Natural killer cell (primary cell): ENCODE data around the gene CRTAC1. TPM values are rescaled to one million over a fixed set of nuclear protein-coding genes. Genes with fewer than 3 reads are reported as not detected.

Source experiments
- ATAC-seq, 3 donors: fragments of 150-1000 bp in 2 of 3; fragments of 200-7000 bp in 1 of 3; cut with Tn5 transposase; 1 replicate in 1 of 3; 2 replicates in 2 of 3; pipeline ENCODE4 v1.10.0; 2021; ENCODE audit warnings: mild to moderate bottlenecking in 2 of 3, moderate library complexity in 2 of 3
- DNase-seq, 2 donors: peaks; one replicate each; pipeline versions ENCODE4 v3.0.0 to v3.0.0-alpha.2; 2013 to 2021; ENCODE audit warnings: mixed read lengths in 1 of 2
- H3K27ac ChIP-seq: one replicate; pipeline ENCODE4 v1.5.1; 2013; ENCODE audit warnings: mild to moderate bottlenecking, low read length
- H3K27me3 ChIP-seq: one replicate; pipeline ENCODE4 v1.6.1; 2013; ENCODE audit warnings: low read length; ENCODE audit not compliant: control insufficient read depth, insufficient read depth
- H3K36me3 ChIP-seq: one replicate; pipeline ENCODE4 v1.6.1; 2013; ENCODE audit warnings: low read length; ENCODE audit not compliant: control insufficient read depth, insufficient read depth
- H3K4me1 ChIP-seq: one replicate; pipeline ENCODE4 v1.6.1; 2013; ENCODE audit warnings: low read length; ENCODE audit not compliant: control insufficient read depth, insufficient read depth
- H3K4me3 ChIP-seq: one replicate; pipeline ENCODE4 v1.5.1; 2013; ENCODE audit warnings: low read length
- H3K9me3 ChIP-seq: one replicate; pipeline ENCODE4 v1.6.1; 2013; ENCODE audit warnings: low read length; ENCODE audit not compliant: control insufficient read depth, insufficient read depth
- H3K27ac Mint-ChIP-seq, 2 donors: one replicate each; pipeline ENCODE4 v1.8.0; 2022; ENCODE audit warnings: mild to moderate bottlenecking in 2 of 2, mixed read lengths in 2 of 2, moderate library complexity in 1 of 2
- H3K27me3 Mint-ChIP-seq, 2 donors: one replicate each; pipeline ENCODE4 v1.8.0; 2022; ENCODE audit warnings: low read depth in 2 of 2, mixed read lengths in 2 of 2
- H3K36me3 Mint-ChIP-seq: one replicate; pipeline ENCODE4 v1.8.0; 2022; ENCODE audit warnings: mixed read lengths
- H3K4me1 Mint-ChIP-seq, 2 donors: one replicate each; pipeline ENCODE4 v1.8.0; 2022; ENCODE audit warnings: mixed read lengths in 2 of 2
- H3K4me3 Mint-ChIP-seq: one replicate; pipeline ENCODE4 v1.8.0; 2022; ENCODE audit warnings: mild to moderate bottlenecking, moderate library complexity, mixed read lengths
- H3K9me3 Mint-ChIP-seq, 2 donors: one replicate each; pipeline ENCODE4 v1.8.0; 2022; ENCODE audit warnings: mixed read lengths in 2 of 2
- WGBS: methylation state at CpG from one replicate; pipeline ENCODE4 v1.1.7; 2013; ENCODE audit warnings: missing lambda C conversion rate; ENCODE audit not compliant: insufficient coverage; 5-methylcytosine and 5-hydroxymethylcytosine counted together
- intact Hi-C: fragments of 100-400 bp; cut with micrococcal nuclease; formaldehyde crosslinking; loops from one replicate; pipeline ENCODE4 v1.14.2; 2022
- total RNA-seq, 4 donors: library from RNA; stranded (reverse); fragments of 120-200 nt in 1 of 4; gene quantifications; one replicate each; pipeline versions ENCODE4 v1.2.3 to v1.2.4, GENCODE V29; 2013 to 2022
- TF ChIP-seq, protein P1 (sequence below): fragments of 200-600 bp; IDR thresholded peaks from one replicate; pipeline ENCODE4 v1.8.0; 2022; ENCODE audit warnings: antibody characterized with exemption

The CRTAC1 gene
- total RNA-seq, 3 donors from 2014 or later (not counting 1 experiment from before 2014, with no cell fraction given): not detected

- DNase-seq (no peak), ATAC-seq (no peak)
- Mint-ChIP-seq H3K4me3 (no peak overlapping the region), H3K36me3 (no peaks in the 10 kb centered on the region), H3K27ac (no peak overlapping the region), H3K4me1 (no peaks in the 10 kb centered on the region), H3K9me3 (no peaks in the 10 kb centered on the region), H3K27me3 (peaks cover 51 to 67% of the 10 kb centered on the region in 2 donors)
- Histone ChIP-seq H3K9me3 (no peaks in the 10 kb centered on the region), H3K4me1 (no peaks in the 10 kb centered on the region), H3K27me3 (peaks cover 18% of the 10 kb centered on the region), H3K4me3 (no peak overlapping the region), H3K36me3 (no peaks in the 10 kb centered on the region), H3K27ac (no peak overlapping the region)
- intact Hi-C loops: loop anchor here (2.0 to 5.0 kb wide), 2 partner anchors 125 to 338 kb away; no protein-coding TSS in a partner anchor
- TF ChIP-seq, protein P1, sequence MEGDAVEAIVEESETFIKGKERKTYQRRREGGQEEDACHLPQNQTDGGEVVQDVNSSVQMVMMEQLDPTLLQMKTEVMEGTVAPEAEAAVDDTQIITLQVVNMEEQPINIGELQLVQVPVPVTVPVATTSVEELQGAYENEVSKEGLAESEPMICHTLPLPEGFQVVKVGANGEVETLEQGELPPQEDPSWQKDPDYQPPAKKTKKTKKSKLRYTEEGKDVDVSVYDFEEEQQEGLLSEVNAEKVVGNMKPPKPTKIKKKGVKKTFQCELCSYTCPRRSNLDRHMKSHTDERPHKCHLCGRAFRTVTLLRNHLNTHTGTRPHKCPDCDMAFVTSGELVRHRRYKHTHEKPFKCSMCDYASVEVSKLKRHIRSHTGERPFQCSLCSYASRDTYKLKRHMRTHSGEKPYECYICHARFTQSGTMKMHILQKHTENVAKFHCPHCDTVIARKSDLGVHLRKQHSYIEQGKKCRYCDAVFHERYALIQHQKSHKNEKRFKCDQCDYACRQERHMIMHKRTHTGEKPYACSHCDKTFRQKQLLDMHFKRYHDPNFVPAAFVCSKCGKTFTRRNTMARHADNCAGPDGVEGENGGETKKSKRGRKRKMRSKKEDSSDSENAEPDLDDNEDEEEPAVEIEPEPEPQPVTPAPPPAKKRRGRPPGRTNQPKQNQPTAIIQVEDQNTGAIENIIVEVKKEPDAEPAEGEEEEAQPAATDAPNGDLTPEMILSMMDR: no peak
- 72% methylated on average over 9 of the region's 10 CpGs for WGBS
These were observed 9.4 kb upstream of the CRTAC1 start for GRCh38 chr10:98039690-98040381.

DNA sequence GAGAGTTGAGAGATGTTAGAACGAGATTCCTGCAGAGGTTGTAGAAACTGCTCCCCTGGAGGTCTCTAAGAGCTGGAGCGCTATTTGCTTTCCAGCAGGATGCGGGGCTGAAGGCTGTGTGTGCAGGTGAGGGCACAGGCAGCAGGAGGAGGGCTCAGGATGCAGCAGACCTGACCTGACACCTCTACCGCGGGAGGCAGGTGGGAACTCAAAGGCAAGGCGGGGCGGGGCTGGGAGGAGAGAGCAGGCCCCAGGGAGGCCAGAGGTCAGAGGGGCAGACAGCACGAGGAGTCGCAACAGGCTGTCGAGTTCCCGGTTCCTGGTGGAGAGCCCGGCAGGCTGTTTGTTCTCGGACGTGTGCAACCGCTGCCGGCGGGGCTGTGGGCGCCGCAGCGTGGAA lies 7.9 kb upstream of the CRTAC1 start:
- Histone ChIP-seq H3K4me1 (no peaks in the 10 kb centered on the region), H3K36me3 (no peaks in the 10 kb centered on the region), H3K9me3 (no peaks in the 10 kb centered on the region), H3K27me3 (peaks cover 22% of the 10 kb centered on the region), H3K4me3 (no peak overlapping the region), H3K27ac (no peak overlapping the region)
- no peak overlapping the region for H3K4me3 Mint-ChIP-seq
- peaks cover 57 to 70% of the 10 kb centered on the region in 2 donors for H3K27me3 Mint-ChIP-seq
- ATAC-seq: no peak
- DNase-seq: no peak
- WGBS: 8% methylated on average over 20 of the region's 20 CpGs
- TF ChIP-seq, protein P1: no peak
- intact Hi-C loops: no loop called here
- H3K27ac Mint-ChIP-seq: no peak overlapping the region
- no peaks in the 10 kb centered on the region for H3K4me1 Mint-ChIP-seq
- H3K36me3 Mint-ChIP-seq: no peaks in the 10 kb centered on the region
- no peaks in the 10 kb centered on the region for H3K9me3 Mint-ChIP-seq

GRCh38 chr10:98035599-98035998 lies 5.2 kb upstream of the CRTAC1 start:
- no peak overlapping the region for H3K27ac ChIP-seq
- intact Hi-C loops: no loop called here
- H3K27ac Mint-ChIP-seq: no peak overlapping the region
- no peaks in the 10 kb centered on the region for H3K9me3 ChIP-seq
- 59% methylated on average over 1 of the region's 1 CpG for WGBS
- H3K4me1 Mint-ChIP-seq: no peaks in the 10 kb centered on the region
- DNase-seq (no peak), ATAC-seq (no peak)
- no peaks in the 10 kb centered on the region for H3K9me3 Mint-ChIP-seq
- no peaks in the 10 kb centered on the region for H3K36me3 Mint-ChIP-seq
- H3K4me1 ChIP-seq: no peaks in the 10 kb centered on the region
- TF ChIP-seq, protein P1: no peak
- peaks cover 57 to 68% of the 10 kb centered on the region in 2 donors for H3K27me3 Mint-ChIP-seq
- no peak overlapping the region for H3K4me3 ChIP-seq
- no peak overlapping the region for H3K4me3 Mint-ChIP-seq
- no peaks in the 10 kb centered on the region for H3K36me3 ChIP-seq
- peaks cover 32% of the 10 kb centered on the region for H3K27me3 ChIP-seq

DNA sequence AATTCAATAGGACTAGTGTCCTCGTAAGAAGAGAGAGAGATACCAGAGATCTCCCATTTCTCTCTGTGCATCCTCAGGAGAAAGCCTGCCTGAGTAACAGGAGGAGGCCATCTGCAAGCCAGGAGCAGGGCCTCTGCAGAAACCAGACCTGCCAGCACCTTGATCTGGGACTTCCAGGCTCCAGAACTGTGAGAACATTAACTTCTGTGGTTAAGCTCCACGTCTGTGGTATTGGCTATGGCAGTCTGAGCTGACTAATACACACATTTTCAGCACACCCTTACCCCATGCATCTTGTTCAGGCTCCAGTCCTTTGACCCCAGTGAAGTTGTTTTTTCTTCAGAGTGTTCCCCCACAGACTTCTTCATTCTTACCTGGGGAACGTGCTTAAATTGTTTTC lies 3.1 kb upstream of the CRTAC1 start:
- DNase-seq (no peak), ATAC-seq (no peak)
- WGBS: 46% methylated on average over 3 of the region's 3 CpGs
- TF ChIP-seq, protein P1: no peak
- H3K27ac Mint-ChIP-seq: no peak overlapping the region
- peaks cover 36% of the 10 kb centered on the region for H3K27me3 ChIP-seq
- H3K27me3 Mint-ChIP-seq: peaks cover 58 to 74% of the 10 kb centered on the region in 2 donors
- H3K36me3 ChIP-seq: no peaks in the 10 kb centered on the region
- intact Hi-C loops: no loop called here
- no peaks in the 10 kb centered on the region for H3K36me3 Mint-ChIP-seq
- no peaks in the 10 kb centered on the region for H3K9me3 ChIP-seq
- no peak overlapping the region for H3K4me3 Mint-ChIP-seq
- peaks cover 0 to under 1% of the 10 kb centered on the region in 2 donors for H3K4me1 Mint-ChIP-seq
- H3K27ac ChIP-seq: no peak overlapping the region
- no peaks in the 10 kb centered on the region for H3K4me1 ChIP-seq
- H3K4me3 ChIP-seq: no peak overlapping the region
- no peaks in the 10 kb centered on the region for H3K9me3 Mint-ChIP-seq
